Measurements from ENCODE around the gene MLLT3. TPM values are rescaled to one million over a fixed set of nuclear protein-coding genes. Genes with fewer than 3 reads are reported as not detected.

MLLT3 gene
- total and polyA plus RNA-seq, 10 donors, result 2.8 to 15.2 (median 10.6) TPM

- intact Hi-C loops (cut with DNase I; ENCODE audit: low total_unique reads), result no loop called here
- no peak overlapping the region for H3K27ac ChIP-seq
- no peaks in the 10 kb centered on the region for H3K27me3 ChIP-seq (replicated peaks in 1 of 7)
- H3K4me1 ChIP-seq, result peaks cover 0 to 35% (median 13%) of the 10 kb centered on the region in 6 donors
- H3K36me3 ChIP-seq, result no peaks in the 10 kb centered on the region
- no peak for DNase-seq
- H3K4me3 ChIP-seq, result no peak overlapping the region
- no peaks in the 10 kb centered on the region for H3K9me3 ChIP-seq
- TF ChIP-seq, protein P1, sequence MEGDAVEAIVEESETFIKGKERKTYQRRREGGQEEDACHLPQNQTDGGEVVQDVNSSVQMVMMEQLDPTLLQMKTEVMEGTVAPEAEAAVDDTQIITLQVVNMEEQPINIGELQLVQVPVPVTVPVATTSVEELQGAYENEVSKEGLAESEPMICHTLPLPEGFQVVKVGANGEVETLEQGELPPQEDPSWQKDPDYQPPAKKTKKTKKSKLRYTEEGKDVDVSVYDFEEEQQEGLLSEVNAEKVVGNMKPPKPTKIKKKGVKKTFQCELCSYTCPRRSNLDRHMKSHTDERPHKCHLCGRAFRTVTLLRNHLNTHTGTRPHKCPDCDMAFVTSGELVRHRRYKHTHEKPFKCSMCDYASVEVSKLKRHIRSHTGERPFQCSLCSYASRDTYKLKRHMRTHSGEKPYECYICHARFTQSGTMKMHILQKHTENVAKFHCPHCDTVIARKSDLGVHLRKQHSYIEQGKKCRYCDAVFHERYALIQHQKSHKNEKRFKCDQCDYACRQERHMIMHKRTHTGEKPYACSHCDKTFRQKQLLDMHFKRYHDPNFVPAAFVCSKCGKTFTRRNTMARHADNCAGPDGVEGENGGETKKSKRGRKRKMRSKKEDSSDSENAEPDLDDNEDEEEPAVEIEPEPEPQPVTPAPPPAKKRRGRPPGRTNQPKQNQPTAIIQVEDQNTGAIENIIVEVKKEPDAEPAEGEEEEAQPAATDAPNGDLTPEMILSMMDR (IDR thresholded peaks at IDR 0.05 in 8 of 11, conservative IDR thresholded peaks at IDR 0.05 in 3 of 11), result no peak
- TF ChIP-seq POLR2A (IDR thresholded peaks at IDR 0.05) (no peak), POLR2AphosphoS5 (IDR thresholded peaks at IDR 0.05) (no peak)
- 86 to 100% (median 96%) methylated on average over 1 of the region's 1 CpG for WGBS, 5 donors
Measured at GRCh38 chr9:20598367-20598766, 23.9 kb downstream of the MLLT3 start.

DNA sequence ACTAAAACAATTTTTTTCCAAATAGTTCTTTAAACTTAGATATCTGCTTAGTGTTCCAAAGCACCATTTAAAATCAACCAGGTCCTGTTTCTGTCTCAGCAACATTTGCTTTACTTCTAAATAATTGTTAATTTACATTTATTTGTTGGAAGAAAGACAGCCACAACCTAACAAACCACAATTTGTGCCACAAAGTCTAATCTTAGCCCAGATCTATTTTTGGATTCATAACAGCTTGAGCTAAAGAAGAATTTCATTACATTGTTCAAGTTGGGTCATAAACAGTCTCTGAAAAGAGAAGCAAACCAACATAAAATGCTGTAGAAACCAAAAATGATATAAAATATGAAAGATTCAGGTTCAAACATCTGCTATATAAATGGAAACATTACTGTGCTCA lies 24.4 kb downstream of the MLLT3 start:
- Histone ChIP-seq H3K4me3 (no peak overlapping the region), H3K4me1 (peaks cover 0 to 30% (median 9%) of the 10 kb centered on the region in 6 donors), H3K36me3 (no peaks in the 10 kb centered on the region), H3K27ac (no peak overlapping the region), H3K9me3 (no peaks in the 10 kb centered on the region), H3K27me3 (replicated peaks in 1 of 7) (no peaks in the 10 kb centered on the region)
- no peak for DNase-seq
- no peak for TF ChIP-seq POLR2AphosphoS5 (IDR thresholded peaks at IDR 0.05)
- TF ChIP-seq, protein P1 (IDR thresholded peaks at IDR 0.05 in 8 of 11, conservative IDR thresholded peaks at IDR 0.05 in 3 of 11), result no peak
- no peak for TF ChIP-seq POLR2A (IDR thresholded peaks at IDR 0.05)
- intact Hi-C loops (cut with DNase I; ENCODE audit: low total_unique reads), result no loop called here

GRCh38 chr9:20594608-20595007 lies 27.7 kb downstream of the MLLT3 start:
- TF ChIP-seq, protein P1 (IDR thresholded peaks at IDR 0.05 in 8 of 11, conservative IDR thresholded peaks at IDR 0.05 in 3 of 11), result no peak
- TF ChIP-seq POLR2AphosphoS5 (IDR thresholded peaks at IDR 0.05) (no peak), POLR2A (IDR thresholded peaks at IDR 0.05) (no peak)
- intact Hi-C loops (cut with DNase I; ENCODE audit: low total_unique reads), result no loop called here
- no peaks in the 10 kb centered on the region for H3K27me3 ChIP-seq (replicated peaks in 1 of 7)
- H3K4me3 ChIP-seq, result no peak overlapping the region
- H3K36me3 ChIP-seq, result no peaks in the 10 kb centered on the region
- no peaks in the 10 kb centered on the region for H3K9me3 ChIP-seq
- no peak overlapping the region for H3K27ac ChIP-seq
- peaks cover 0 to 11% (median 0%) of the 10 kb centered on the region in 6 donors for H3K4me1 ChIP-seq
- no peak for DNase-seq
- WGBS, 5 donors, result 88 to 95% (median 92%) methylated on average over 3 of the region's 3 CpGs

GRCh38 chr9:20593537-20593936 lies 28.8 kb downstream of the MLLT3 start:
- no peak overlapping the region for H3K27ac ChIP-seq
- intact Hi-C loops (cut with DNase I; ENCODE audit: low total_unique reads), result no loop called here
- peaks cover 0 to 10% (median 0%) of the 10 kb centered on the region in 6 donors for H3K4me1 ChIP-seq
- 81 to 92% (median 87%) methylated on average over 2 of the region's 2 CpGs for WGBS, 5 donors
- no peak for TF ChIP-seq POLR2A (IDR thresholded peaks at IDR 0.05)
- no peak for TF ChIP-seq POLR2AphosphoS5 (IDR thresholded peaks at IDR 0.05)
- TF ChIP-seq, protein P1 (IDR thresholded peaks at IDR 0.05 in 8 of 11, conservative IDR thresholded peaks at IDR 0.05 in 3 of 11), result no peak
- no peak for DNase-seq
- H3K36me3 ChIP-seq, result no peaks in the 10 kb centered on the region
- no peaks in the 10 kb centered on the region for H3K9me3 ChIP-seq
- H3K27me3 ChIP-seq (replicated peaks in 1 of 7), result no peaks in the 10 kb centered on the region
- no peak overlapping the region for H3K4me3 ChIP-seq

Data from spleen (tissue), 11 donors.